ENCODE data around the gene WRAP73.

GRCh38 chr1:3654549-3655281 is 4.8 kb upstream of the WRAP73 start:
- TF ChIP-seq CTCF (IDR thresholded peaks at IDR 0.05) (no peak), POLR2AphosphoS5 (IDR thresholded peaks at IDR 0.05) (no peak), POLR2A (IDR thresholded peaks at IDR 0.05) (no peak)
